ENCODE results near the gene HPN.

Gene HPN

DNA sequence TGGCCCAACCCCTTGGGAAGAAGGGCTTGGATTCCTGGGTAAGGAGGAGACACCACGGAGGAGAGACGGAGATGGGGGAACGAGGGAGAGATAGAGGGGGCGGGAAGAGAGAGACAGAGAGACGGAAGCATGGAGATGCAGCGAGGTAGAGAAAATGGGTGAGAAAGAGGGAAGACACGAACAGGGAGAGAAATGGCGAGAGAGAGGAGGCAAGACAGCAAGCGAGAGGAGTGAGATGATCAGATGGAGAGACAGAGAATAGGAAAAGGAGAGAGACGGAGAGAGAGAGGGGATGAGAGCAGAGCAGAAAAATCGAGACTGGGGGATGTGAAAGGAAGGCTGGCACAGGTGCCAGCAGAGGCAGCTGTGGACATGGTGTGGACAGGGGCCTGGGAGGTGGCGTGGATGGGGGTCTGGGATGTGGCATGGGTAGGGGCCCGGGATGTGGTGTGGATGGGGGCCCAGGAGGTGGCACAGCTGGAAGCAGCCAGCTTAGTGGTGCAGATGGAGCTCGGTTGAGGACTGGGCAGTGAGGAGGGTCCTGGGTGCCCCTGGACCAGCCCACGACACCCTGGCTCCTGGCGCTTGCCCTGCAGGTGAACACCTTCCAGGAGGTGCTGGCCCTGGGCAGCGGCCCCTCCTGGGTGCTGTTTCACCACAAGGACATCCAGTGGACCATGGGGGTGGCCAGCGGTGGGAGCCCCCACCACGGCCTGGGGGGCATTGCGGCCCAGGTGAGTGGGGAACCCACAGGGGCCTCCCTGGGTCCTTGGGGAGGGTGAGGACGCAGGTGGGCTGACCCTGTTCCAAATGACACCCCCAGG is 33.9 kb downstream of the HPN start (continued):
- TF ChIP-seq SALL2 (tag by site-specific recombination; IDR thresholded peaks at IDR 0.05; ENCODE audit: borderline replicate concordance), result peak; percentile 61; the same call in 1 of the 2 replicates
- TF ChIP-seq ZNF311 (tag by site-specific recombination; IDR thresholded peaks at IDR 0.05; ENCODE audit: borderline replicate concordance), result 0 out of 2 replicates have a peak, but pooled peaks have one; percentile 9
- TF ChIP-seq ZNF449 (tag by site-specific recombination; IDR thresholded peaks at IDR 0.05), result no peak
- TF ChIP-seq GLIS2 (tag by site-specific recombination; IDR thresholded peaks at IDR 0.05), result peak; percentile 32; the same call in 1 of the 2 replicates
- no peak for TF ChIP-seq ZNF157 (tag by site-specific recombination; IDR thresholded peaks at IDR 0.05)
- TF ChIP-seq HOXC10 (CRISPR knock-in tag; IDR thresholded peaks at IDR 0.05), result no peak
- TF ChIP-seq, protein P1, sequence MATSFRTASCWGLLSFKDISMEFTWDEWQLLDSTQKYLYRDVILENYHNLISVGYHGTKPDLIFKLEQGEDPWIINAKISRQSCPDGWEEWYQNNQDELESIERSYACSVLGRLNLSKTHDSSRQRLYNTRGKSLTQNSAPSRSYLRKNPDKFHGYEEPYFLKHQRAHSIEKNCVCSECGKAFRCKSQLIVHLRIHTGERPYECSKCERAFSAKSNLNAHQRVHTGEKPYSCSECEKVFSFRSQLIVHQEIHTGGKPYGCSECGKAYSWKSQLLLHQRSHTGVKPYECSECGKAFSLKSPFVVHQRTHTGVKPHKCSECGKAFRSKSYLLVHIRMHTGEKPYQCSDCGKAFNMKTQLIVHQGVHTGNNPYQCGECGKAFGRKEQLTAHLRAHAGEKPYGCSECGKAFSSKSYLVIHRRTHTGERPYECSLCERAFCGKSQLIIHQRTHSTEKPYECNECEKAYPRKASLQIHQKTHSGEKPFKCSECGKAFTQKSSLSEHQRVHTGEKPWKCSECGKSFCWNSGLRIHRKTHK (tag by site-specific recombination; IDR thresholded peaks at IDR 0.05), result no peak
- TF ChIP-seq PRDM1 (tag by site-specific recombination; IDR thresholded peaks at IDR 0.05), result peak; percentile 84
- no peak for TF ChIP-seq ZNF214 (tag by site-specific recombination; IDR thresholded peaks at IDR 0.05; ENCODE audit: borderline replicate concordance)
- 0 out of 2 replicates have a peak, but pooled peaks have one; percentile 75 for TF ChIP-seq ZNF202 (tag by site-specific recombination; IDR thresholded peaks at IDR 0.05; ENCODE audit: borderline replicate concordance)
- 0 out of 2 replicates have a peak, but pooled peaks have one; percentile 19 for TF ChIP-seq ZNF776 (tag by site-specific recombination; IDR thresholded peaks at IDR 0.05; ENCODE audit: borderline replicate concordance)
- no peak for TF ChIP-seq ZNF473 (tag by site-specific recombination; IDR thresholded peaks at IDR 0.05)
- no peak for TF ChIP-seq ZNF114 (tag by site-specific recombination; IDR thresholded peaks at IDR 0.05)
- no peak for TF ChIP-seq ZNF626 (tag by site-specific recombination; IDR thresholded peaks at IDR 0.05)
- TF ChIP-seq ZNF580 (tag by site-specific recombination; IDR thresholded peaks at IDR 0.05), result no peak
- TF ChIP-seq ZNF830 (tag by site-specific recombination; IDR thresholded peaks at IDR 0.05; ENCODE audit: low read depth), result no peak
- TF ChIP-seq ZNF10 (tag by site-specific recombination; IDR thresholded peaks at IDR 0.05), result no peak

GRCh38 chr19:35076026-35076370 is 34.5 kb downstream of the HPN start:
- Histone ChIP-seq H3K9me3 (ENCODE audit: control insufficient read depth, insufficient read depth, low read depth, low read length) (peaks cover 4% of the 10 kb centered on the region), H3K27ac (ENCODE audit: extremely low read depth, low read depth, low read length) (no peak overlapping the region), H3K36me3 (ENCODE audit: control insufficient read depth in 2 of 2, insufficient read depth in 1 of 2, low read length in 2 of 2) (no peaks in the 10 kb centered on the region), H3K4me3 (ENCODE audit: low read depth, low read length) (no peak overlapping the region), H3K4me1 (ENCODE audit: control insufficient read depth, insufficient read depth, low read length) (no peaks in the 10 kb centered on the region)
- TF ChIP-seq ZNF302 (tag by site-specific recombination; IDR thresholded peaks at IDR 0.05; ENCODE audit: low read depth), result no peak
- no peak for TF ChIP-seq TCF7L2 (IDR thresholded peaks at IDR 0.05; ENCODE audit: borderline replicate concordance, low read depth, low read length)
- no peak for TF ChIP-seq KLF1 (tag by site-specific recombination; IDR thresholded peaks at IDR 0.05)
- TF ChIP-seq ZNF600 (tag by site-specific recombination; IDR thresholded peaks at IDR 0.05), result no peak
- TF ChIP-seq PRDM2 (tag by site-specific recombination; IDR thresholded peaks at IDR 0.05; ENCODE audit: borderline replicate concordance), result no peak
- TF ChIP-seq ZNF292 (tag by site-specific recombination; IDR thresholded peaks at IDR 0.05; ENCODE audit: borderline replicate concordance, low read depth), result no peak
- POLR2A ChIA-PET, result no interaction called here
- CTCF ChIA-PET, result interaction anchor here (1.0 to 6.5 kb wide), 2 partner anchors 9 to 103 kb away, joined by 3 to 54 read pairs; no protein-coding TSS in a partner anchor
